NCI-H2107 treated with DMSO at 0.1 percent for 48 hours (cell line): ENCODE measurements around the gene CISTR.
"Not testable (repeated sequence)": the region's sequence is repeated elsewhere in the genome, so short reads cannot be mapped to it uniquely, and the experiment has no call there.

Experiments used
- DNase-seq: peaks from one replicate; lab custom pipeline; 2025; ENCODE audit not compliant: unreplicated experiment; lab: John Stamatoyannopoulos, UW

Gene CISTR

GRCh38 chr12:53764615-53765014 is 12.8 kb upstream of the CISTR start:
- no peak for DNase-seq

DNA sequence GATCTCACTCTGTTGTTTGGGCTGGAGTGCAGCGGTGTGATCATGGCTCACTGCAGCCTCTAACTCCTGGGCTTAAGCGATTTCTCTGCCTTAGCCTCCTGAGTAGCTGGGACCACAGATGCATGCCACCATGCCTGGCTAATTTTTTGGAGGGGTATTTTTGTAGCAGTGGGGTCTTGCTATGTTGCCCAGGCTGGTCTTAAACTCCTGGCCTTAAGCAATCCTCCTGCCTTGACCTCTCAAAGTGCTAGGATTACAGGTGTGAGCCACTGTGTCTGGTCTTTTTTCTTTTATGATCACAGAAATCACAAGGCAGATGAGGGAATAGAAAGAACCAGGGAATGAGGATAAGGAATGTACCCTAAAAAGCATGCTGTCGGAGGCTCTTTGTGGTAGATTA is 11.0 kb upstream of the CISTR start:
- not testable (repeated sequence) for DNase-seq

GRCh38 chr12:53761306-53761705 is 9.5 kb upstream of the CISTR start:
- DNase-seq, result no peak

DNA sequence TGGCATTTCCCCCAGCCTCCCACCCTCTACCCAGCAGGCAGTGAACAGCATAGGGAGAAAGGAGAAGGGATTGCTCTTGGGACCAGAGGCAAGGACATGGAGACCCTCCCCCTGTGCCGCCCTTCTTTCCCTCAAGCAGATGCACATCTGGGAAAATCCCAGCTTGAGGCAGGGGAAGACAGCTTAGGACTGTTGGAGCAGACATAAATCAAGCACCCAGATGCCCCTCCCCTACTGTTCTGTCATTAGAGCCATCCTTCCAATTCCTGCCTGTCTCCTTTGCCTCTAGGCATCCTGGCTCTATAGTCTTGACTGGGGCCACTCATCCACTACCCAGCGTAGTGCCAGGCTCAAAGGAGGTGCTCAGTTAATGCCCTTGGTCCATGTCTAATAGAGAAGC is 7.5 kb upstream of the CISTR start:
- DNase-seq, result no peak

DNA sequence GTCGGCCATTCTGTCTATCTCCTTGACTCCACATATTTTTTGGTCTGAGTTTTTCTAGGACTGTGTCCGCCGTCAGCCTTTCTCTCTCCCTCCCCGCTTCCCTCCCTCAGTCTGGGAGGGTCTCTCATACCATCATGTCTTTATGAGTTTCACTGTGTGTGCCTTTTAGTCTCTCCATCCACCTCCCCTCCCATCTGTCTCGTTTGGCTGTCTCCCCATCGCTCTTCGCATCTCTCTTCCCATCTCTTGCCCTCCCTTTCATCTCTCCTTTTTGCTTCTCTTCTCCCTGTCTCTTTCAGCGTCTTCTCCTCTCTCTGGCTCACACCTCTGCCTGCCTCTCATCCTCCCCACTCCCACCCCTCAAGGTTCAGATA is 6.9 kb upstream of the CISTR start:
- no peak for DNase-seq

- DNase-seq, result no peak
Observed at GRCh38 chr12:53758081-53758729, 6.4 kb upstream of the CISTR start.

DNA sequence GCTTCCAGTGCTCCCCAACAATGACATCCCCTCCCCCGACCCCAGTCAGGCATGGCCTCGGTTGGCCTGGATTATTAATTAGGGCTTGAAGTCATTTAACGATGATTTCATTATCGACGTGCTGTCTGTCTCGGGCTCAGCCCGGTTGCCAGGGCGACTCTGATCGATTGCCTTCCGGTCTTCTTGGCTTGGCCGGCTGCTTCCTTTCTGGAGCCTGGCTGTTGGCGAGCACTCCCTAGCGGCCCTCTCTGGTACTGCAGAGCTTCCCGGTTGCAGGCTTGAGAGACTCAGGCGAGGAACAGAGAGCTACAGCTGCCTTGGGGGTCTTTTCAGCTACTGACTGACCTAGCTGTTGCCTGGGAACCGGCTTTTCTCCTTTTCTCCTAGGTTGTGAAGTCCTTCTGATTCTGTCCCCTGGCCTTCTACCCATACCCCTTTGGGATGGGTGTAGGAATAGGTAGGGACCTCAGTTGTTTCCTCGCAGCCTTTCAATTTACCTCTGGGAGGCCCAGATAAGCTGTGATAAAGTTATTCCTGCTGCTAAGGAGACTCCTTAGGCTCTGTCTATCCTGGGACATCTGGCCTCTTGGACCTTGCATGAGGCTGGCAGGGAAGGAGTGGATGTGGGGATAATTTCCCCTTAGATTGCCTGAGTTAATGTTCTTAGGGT is 5.5 kb upstream of the CISTR start:
- DNase-seq, result no peak

GRCh38 chr12:53756300-53757100 is 4.7 kb upstream of the CISTR start:
- no peak for DNase-seq

DNA sequence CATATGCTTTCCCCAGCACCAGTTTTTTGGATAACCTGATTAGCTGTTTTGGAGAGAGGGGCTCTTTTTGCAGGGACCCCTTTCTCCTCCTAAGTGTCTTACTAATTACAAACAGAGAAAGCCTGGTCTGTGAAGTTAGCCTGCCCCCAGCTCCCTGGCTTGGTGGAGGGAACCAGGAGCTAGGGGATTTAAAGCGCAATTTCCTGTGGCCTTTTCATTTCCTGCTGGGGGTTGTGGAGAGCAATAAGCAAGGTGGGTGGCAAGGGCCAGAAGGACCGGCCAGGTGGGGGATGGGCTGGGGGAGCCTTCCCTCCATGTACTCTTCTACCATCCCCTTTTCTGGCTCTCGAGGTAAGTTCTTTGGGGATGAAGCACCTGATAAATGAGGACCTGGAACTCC is 4.1 kb upstream of the CISTR start:
- no peak for DNase-seq

DNA sequence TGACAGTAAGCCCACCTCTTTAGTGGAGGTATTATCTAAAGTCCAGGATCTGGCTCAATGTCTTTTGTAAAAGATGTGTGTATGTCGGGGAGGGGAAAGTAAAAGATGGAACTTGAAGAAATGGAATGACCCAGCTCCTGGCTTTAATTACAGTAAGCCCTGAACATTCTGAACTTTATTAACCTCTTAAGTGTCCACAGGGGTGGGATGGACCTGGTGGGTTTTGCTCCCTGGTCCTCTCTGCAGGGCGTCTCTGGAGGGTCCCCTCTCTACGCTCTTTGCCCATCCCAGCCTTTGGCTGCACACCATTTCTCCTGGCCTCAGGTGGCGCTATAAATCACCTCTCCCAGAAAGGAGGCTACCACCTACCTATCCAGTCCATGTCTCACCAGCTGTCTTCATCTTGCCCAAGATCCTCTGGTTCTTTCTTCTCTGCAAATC is 3.7 kb upstream of the CISTR start:
- DNase-seq, result no peak

DNA sequence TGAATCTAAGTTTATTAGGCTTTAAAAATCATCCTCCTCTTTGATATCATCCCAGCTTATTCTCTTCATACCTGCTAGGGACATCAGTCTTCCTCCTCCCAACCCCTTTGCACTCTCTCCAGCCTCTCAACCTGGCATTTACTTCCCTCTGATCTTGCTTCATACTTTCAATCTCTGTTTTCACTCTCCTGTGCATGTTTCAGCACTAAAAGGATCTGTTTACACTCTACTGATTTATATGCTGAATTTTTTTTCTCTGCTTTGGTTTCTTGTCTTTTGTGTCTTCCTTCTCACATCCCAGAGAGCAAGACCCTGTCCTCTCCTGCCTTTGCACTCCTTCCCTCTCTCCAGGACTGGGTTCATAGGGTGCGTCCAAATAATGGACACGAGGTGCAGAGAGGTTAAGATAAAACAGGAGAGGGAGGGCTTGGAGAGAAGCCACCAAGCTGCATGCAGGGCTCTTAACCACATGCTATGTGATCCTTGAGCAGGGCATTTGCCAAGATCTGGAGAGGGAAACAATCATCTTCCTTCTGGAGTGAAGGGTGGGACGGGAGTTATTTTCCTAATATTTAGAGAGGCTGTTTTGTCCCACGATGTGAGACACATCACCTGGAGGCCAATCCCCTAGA is 3.0 kb upstream of the CISTR start:
- DNase-seq, result no peak

DNA sequence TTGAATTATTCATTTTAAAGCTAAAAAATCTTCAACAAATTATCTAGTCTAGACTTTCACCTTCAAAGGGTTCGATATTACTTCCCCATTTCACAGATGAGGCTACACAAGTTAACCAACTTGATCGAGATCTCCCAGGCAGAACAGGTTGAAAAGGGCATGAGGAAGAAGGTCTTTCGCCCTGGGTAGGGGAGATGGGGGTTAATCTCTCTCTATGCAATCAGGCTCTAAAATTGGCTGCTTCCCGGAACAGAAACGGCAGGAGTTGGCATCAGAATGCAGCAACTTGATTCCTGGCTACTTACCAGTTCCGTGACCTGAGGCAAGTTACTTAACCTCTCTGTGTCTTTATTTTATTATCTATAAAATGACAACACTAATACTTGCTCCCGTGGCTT is 2.4 kb upstream of the CISTR start:
- DNase-seq, result no peak

DNA sequence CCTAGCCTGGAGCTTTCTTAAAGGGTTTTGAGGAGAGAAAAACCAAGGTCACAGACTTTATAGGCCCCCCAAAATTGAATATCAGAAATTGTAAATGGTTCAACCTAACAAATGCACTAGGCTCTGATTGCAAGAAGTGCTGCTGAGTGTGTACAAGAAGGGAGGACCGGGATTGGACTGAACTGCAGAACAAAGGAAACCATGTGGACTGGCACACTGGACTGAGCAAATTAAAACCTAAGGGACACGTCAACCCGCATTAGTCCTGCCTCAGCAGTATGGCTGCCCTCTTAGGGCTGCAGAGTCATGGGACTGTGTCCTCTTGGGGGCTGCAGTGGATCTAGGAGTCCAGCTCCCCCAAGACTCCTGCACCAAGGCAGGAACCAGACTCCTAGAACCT is 842 bp upstream of the CISTR start:
- DNase-seq, result no peak

DNA sequence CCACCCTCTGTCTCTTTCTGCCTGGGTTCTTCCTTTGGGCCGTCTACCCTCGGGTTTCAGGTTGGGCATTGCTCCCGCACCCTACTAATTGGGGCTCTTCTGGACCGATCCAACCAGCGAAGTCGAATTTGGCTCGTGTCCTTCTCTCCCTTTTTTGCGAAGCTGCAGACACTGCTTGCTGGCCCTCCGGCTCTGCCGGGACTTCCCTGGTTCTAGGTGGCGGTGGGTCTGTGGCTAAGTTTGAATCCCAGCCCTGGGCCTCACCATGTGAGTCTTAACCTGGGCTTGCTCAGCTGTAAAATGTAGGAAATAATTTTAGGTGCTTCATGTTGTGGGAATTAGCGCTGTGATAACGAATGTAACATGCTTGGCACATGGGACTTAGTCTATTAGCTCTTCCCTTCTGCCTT is 418 bp upstream of the CISTR start:
- no peak for DNase-seq

DNA sequence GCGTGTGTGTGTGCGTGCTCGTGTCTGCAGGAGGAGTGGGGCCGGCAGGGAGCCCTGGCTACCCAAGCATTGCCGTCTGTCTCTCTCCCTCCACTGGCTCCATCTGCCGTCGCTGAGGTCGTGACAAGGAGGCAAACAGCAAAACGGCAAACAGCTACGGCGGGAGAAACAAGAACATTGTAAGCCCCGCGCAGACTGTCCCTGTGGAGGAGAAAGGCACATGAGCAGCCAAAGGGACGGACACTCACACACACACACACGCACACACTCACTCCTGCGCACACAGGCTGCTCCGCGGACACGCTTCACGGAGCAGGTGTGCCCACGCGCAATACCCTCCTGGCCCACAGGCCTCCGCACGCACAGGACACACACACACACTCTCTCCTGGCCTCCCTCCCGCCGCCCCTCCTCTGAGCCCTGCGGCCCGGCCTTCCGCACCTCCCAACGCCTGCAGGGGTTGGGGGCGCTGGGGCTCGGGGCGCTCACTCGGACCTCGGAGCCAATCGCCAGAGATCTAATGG is 905 bp downstream of the CISTR start:
- no peak for DNase-seq

DNA sequence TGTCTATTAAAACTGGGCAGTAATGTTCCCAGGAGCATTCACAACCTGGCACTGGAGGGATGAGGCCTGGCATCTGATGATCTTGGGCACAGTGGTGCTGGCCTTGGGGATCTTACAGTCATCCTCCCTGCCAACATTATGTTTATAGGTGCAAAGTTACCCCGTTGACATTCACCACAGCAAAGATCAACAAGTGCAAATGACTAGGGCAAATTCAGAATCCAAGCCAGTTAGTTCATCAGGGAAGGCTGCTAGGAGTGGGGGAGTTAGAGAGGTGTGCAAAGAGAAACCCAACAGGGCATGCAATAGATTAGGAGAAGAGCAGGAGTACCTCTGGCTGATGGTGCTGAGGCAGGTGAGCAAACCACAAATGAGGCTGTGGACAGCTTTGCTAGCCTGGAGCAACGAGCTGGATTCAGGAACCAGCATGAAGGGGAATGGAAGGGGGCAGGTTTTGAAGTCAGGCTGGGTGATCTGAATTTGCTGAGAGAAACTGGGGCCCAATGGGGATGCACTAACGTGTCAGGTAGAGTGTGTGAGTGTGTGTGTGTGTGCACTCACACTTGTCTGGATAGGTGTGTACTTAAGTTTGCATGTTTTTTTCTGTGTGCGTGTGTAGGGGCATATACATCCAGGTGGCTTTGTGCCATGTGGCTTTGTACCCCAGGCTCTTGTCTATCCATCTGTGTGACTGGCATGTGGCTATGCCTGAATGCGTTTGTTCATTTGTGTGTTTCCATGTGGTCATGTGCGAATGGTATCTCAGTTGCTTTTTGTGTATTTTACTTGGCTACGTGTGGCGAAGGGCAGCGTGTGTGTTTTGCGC is 1.6 kb downstream of the CISTR start:
- peak; percentile 69 for DNase-seq

DNA sequence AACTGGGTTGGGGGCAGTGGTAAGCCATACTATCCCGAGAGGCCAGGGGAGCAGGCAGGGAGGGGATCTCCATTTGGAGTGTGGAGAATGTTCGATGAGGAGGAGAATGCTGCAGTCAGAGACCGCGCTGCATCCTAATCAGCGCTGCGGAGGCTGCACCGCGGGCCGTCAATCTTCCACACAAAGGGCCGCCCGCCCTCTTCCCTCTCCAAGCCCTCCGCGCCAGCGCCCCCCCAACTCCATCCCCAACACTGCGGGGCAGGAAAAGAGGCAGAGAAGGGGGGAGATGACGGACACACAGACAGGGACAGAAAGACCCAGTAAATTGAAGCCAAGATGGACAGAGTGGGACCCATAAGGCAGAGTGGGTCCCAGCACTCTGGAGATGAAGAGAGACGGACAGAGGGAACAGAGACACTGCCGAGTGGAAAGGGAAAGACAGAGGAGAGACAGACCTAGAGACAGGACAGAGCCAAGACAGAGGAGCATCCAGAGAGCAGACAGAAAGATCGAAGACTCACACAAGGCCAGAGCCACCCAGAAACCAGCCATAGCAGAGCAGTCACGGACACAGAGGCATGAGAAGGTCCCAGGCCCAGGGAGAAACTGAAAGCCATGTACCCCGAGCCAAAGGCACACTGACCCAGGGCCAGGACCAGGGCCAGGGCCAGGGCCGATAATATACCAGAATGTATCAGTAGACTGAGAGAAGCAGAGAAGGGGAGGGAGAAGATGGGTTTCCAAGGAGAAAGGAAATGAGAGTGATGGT is 3.5 kb downstream of the CISTR start:
- DNase-seq, result no peak

GRCh38 chr12:53747095-53747494 is 4.7 kb downstream of the CISTR start:
- DNase-seq, result no peak

DNA sequence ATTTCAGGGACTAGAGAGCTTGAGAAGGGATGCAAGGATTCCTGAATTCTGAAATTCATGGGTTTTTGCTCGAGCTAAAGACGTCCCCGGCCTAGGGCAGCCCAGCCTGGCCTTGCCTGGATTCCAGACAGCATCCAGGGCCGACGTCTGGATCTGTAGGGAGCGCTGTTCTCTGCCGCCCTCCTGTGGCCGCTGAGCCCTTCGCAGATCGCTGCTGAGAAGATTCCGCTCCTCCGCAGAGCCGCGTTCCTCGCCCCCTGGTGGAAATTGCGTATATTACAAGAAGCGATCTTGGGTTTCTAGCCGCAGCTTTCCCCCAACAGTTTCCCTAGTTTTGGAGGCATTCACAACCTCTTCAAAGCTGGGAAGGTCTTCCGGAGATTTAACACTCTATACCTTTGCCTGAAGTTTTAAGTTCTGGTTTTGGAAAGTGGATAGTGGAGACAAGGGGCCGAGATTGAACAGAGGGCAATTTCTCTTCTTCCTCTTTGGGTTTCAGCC is 5.1 kb downstream of the CISTR start:
- peak; percentile 83 for DNase-seq

GRCh38 chr12:53744751-53745150 is 7.0 kb downstream of the CISTR start:
- DNase-seq, result no peak
